Hippocampal formation (tissue), 2 donors: ENCODE results near the gene STARD3.

Source experiments
- DNase-seq, 2 donors: peaks; one replicate each; lab custom pipeline; 2025; lab: John Stamatoyannopoulos, UW

The STARD3 gene

GRCh38 chr17:39672522-39673334, 35.8 kb downstream of the STARD3 start:
- DNase-seq, result no peak

DNA sequence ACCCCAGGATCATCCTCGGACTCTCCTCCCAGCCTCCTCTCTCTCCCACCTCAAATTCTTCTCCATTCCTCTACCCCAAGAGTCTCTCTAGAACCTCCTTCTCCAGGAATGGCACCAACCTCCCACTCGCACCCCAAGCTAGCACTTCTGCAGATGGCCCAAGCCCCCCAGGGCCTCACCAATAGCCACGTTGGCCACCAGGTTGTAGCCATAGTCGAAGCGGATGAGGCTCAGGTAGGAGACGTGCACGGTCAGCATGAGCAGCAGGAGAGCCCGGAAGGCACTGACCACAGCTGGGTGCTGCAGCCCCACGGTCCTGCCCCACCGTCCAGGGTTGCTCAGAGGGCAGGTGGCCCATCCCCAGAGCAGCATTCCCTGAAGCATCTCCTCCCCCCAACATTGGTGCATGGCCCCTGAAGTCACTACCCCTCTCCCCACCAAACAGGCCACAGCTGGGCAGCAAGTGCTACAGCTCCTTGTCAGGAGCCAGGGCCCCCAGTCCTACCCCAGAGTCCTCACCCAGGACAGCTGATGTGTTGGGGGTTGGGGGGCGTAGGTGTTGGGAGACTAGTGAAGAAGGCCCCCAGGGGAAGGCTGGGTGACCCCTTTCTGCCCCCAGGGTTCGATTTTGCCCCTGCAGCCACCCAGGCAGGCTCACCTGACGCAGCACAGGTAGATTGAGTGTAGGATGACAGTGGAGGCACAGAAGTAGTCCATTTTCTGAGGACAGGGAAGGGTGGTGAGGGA, 36.6 kb downstream of the STARD3 start:
- DNase-seq, result no peak

GRCh38 chr17:39674179-39674578, 37.2 kb downstream of the STARD3 start:
- no peak for DNase-seq

- no peak for DNase-seq
Measured at GRCh38 chr17:39674702-39675389, 37.9 kb downstream of the STARD3 start.

DNA sequence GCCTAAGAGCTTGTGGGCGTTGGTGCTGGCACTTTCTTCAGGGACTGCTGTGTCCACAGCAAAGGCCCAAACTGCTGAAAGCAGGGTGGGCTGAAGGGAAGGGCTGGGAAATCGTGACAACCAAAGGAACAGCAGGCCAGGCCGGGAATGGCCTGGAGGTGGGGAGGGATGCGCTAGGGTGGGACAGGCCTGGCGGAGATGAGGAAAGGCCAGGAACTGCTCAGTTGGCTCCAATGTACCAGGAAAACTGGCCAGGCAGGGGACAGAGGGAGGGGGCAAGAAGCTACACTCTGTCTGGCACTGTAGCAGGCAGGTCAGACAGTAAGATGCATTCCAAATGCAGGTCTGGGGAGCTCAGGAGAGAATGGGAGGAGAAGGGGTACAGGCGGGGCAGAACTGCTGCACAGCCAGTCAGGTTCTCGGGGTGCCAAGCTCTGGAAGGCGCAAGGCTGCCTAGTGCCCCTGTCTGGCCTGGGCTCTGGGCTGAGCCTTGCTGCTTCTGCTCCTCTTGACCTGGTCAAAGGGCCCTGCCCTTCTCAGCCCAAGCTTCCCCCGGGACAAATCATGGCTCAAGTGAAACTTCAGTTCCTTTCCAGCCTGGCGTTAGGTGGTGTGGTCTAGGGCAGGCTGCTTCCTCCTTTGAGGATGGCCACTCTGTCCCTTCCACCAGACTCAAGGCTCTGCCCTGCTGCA, 38.6 kb downstream of the STARD3 start:
- DNase-seq, result no peak

DNA sequence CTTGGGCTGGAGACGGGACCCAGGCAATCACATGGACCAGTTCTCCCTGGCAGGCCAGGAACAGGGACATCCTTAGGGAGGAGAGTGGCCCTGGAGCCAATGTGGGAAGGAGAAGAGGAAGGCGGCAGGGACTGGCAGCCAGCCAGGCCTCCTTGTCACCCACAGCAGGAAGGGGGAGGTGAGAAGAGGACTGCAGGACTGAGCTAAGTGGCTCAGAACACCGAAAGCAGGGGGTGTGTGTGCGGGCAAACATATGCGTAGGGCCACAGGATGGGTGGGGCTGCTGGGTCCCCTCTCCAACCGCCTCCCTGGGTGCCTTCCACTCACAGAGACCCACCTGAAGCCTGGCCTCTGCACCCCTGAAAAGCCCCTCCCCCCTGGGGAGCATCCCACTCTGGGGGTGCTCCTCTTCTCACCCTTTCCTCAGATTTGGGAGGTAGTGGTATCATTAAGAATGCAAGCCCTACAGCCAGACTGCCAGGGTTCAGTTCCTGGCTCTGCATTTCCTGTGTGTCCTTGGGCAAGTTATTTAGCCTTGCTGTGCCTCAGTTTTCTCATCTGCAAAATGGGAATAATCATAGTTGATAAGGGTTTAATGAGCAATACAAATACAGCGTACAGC, 39.4 kb downstream of the STARD3 start:
- no peak for DNase-seq

- no peak for DNase-seq
Measured at GRCh38 chr17:39677072-39677471, 40.1 kb downstream of the STARD3 start.

DNA sequence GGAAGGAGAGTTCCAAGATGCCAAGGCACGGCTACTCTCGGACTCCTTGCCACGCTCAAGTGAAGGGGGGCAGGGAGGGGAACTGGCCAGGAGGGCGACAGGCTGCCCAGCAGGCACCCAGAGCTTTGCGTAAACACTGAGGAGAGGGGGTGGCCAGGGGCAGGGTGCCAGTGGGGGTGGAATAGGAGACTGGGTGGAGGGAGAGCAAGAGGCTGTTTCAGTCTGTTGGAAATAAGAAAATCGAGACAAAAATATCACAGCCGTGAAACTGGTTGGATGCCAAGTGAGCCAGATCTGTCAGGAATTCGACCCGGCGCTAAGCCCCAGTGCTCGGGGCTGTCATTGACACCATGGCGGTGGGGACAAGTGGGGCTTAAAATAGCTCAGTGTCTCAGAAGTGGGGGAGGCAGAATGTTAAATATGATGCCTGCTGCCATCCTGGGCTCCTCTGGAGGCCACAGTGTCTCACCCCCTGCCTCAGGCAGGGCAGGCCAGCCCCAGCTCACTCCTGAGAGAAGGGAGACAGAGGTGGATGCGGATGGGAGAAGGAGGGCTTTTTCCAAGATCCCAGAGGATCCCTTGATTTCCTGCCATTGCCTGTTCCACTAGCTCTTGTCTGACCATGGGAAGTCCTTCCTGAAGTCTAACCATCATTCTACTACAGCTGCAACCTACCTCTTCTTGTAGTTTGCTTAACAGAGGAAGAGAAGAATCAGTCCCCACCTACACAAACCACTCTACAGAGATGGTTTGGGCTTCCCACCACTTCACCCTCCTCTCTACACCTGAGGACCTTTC, 40.8 kb downstream of the STARD3 start:
- DNase-seq, result no peak

DNA sequence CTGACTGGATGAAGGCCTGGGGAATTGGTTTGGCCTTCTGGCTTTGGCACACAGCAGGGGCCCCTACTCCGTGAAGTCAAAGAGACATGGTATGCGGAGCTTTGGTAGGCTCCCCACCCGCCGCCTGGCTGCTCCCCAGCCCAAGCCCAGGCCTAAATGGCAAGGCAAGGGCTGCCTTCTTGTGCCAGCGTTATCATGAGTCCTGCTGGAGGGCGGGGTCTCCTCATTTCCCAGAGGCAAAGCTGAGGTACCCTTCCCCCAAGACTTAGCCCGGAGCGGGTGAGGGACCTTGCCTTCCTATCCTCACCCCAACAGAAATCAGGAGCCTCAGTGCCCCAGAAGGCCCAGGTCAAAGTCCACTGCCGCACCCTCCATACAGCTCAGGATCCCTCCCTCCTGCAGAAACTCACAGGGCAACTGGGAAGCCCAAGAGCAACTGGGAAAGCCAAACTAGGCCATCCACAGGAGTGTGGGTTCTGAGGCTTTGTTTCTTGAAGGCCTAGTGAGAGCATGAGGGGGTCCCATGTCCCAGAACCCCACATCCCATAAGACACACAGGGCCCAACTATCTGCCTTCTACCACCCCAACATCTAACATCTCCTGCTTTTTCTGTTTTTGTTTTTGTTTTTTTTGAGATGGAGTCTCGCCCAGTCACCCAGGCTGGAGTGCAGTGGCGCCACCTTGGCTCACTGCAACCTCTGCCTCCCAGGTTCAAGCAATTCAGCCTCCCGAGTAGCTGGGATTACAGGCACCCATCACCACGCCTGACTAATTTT, 41.6 kb downstream of the STARD3 start:
- no peak for DNase-seq

DNA sequence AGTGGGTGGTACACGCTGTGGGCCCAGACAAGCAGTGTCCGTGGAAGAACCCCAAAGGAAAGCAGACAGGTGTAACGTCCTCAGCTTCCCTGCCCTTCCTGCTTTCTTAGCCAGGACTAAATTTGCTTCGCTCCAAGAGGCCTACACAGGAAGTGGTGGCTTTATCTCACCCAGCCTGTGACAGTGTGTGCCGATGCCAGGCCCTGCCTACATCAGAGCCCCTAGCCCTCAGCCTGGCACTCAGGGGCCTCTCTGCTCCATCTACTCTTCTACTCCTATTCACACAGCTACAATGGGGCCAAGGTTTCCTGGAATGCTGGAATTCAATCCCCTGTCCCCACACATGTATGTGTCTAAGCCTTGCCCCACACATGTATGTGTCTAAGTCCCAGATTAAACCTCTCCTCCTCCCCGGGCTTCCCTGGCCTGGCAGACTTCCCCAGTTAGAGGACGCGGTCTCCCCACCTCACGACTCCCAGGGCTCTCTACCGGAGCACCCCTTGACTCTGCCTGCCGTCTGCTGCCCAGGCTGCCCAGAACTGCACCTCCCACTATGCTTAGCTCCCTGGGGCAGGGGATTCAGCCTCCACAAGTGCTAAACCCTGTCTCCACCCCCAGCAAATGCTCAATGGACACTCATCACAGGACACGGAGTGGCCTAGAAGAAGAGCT, 42.7 kb downstream of the STARD3 start:
- DNase-seq, result no peak

GRCh38 chr17:39683295-39683939, 46.5 kb downstream of the STARD3 start:
- DNase-seq, result no peak

- no peak for DNase-seq
Measured at GRCh38 chr17:39684369-39685192, 47.6 kb downstream of the STARD3 start.

- DNase-seq, result no peak
Measured at GRCh38 chr17:39687101-39687545, 50.2 kb downstream of the STARD3 start.

DNA sequence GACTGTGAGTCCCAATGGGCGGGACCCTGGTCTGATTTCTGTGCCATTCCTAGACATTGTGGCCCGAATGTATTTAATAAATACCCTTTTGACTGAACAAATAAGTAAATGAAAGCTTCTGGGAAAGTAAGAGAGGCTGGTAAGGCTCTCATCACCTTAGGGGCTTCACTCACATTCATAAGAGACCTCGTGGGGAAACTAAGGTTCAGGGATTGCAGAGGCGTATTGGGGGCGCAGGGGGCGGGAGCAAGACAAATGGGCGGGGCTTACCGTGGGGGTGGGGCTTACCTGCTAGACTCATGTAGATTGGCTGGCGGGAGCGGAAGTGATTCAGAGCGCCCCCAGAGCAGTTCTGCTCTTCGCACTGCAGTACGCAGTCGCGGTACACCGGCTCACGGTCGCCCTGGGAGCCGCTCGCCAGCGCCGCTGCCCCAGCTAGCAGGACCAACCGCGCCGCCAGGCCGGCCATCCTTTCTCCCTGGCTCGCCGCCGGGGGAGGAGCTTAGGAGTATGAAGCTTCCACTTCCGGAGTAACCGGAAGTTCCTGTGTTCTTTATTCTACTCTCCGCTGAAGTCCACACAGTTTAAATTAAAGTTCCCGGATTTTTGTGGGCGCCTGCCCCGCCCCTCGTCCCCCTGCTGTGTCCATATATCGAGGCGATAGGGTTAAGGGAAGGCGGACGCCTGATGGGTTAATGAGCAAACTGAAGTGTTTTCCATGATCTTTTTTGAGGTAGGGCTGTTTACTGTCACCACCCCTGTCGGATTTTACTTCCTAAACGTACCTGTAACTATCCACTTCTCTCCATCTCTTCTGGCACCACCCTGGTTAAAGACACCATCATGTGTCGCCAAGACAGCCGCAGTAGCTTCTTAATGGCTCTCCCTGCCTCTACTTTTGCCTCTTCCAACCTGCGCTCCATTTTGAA, 50.9 kb downstream of the STARD3 start, which contains the start of gene PGAP3:
Gene PGAP3 (minus strand): TSS at position 512 of the 929 bp plus-strand sequence. CDS start 43 bp downstream, at position 469.
- peak; percentile 87 to 91 for DNase-seq

DNA sequence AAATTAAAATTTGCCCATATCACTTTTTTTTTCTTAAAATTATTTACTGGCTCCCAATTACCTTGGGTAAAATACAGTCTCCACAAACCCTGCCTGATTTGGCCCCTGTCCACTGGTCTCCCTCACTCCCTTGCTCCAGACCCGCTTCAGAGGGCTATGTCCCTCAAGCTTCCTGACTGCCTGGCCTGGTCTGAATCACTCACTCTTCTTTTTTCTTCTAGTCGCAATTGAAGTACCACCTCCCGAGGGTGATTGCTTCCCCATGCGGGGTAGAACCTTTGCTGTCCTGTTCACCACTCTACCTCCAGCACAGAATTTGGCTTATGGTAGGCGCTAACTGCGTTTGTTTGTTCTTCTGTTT, 51.5 kb downstream of the STARD3 start:
- no peak for DNase-seq

- no peak for DNase-seq
Measured at GRCh38 chr17:39688945-39689344, 52.0 kb downstream of the STARD3 start.

- no peak for DNase-seq
Measured at GRCh38 chr17:39694593-39694992, 57.6 kb downstream of the STARD3 start.
